OCI-LY7 (cell line): Measurements from ENCODE around the gene HERC3. TPM values are rescaled to one million over a fixed set of nuclear protein-coding genes. Genes with fewer than 3 reads are reported as not detected.

Experiments
- BruUV-seq: library from RNA; stranded (reverse); fragments of 400-500 nt; replicated peaks from 2 replicates; lab custom pipeline; 2021; lab: Mats Ljungman, UMichigan
- CTCF ChIA-PET: fragments of 300-600 bp; sonication (Branson Sonifier 250); formaldehyde crosslinking; loops from one replicate; lab custom pipeline; 2022; ENCODE audit warnings: antibody characterized with exemption; ENCODE audit not compliant: unreplicated experiment; lab: Charles Lee
- POLR2A ChIA-PET: fragments of 300-600 bp; sonication (Branson Sonifier 250); formaldehyde crosslinking; loops from one replicate; lab custom pipeline; 2022; ENCODE audit warnings: antibody characterized with exemption; lab: Charles Lee
- DNase-seq: peaks from one replicate; pipeline ENCODE4 v3.0.0-alpha.2; 2015; ENCODE audit warnings: low spot score
- H2AFZ ChIP-seq: fragments of 200-600 bp; sonication (generic), shearing (Covaris generic); 2 replicates; pipeline ENCODE4 v1.6.1; 2014; ENCODE audit warnings: mild to moderate bottlenecking, antibody characterized with exemption, low read length, moderate library complexity
- H3K27ac ChIP-seq: fragments of 200-600 bp; sonication (generic); 2 replicates; pipeline ENCODE4 v1.5.1; 2014; ENCODE audit warnings: mixed run types, low read depth, mild to moderate bottlenecking, moderate library complexity, low read length, inconsistent platforms; ENCODE audit not compliant: poor library complexity, severe bottlenecking
- H3K36me3 ChIP-seq: fragments of 200-600 bp; sonication (generic); 2 replicates; pipeline ENCODE4 v1.6.1; 2014; ENCODE audit warnings: mild to moderate bottlenecking, antibody characterized with exemption, low read length, moderate library complexity, mixed read lengths; ENCODE audit not compliant: insufficient read depth
- H3K4me1 ChIP-seq: fragments of 200-600 bp; sonication (generic); 2 replicates; pipeline ENCODE4 v1.5.1; 2014; ENCODE audit warnings: mild to moderate bottlenecking, low read length; ENCODE audit not compliant: insufficient read depth, poor library complexity, severe bottlenecking
- H3K4me2 ChIP-seq: fragments of 200-600 bp; sonication (generic); 2 replicates; pipeline ENCODE4 v1.6.1; 2014; ENCODE audit warnings: mild to moderate bottlenecking, low read length
- H3K4me3 ChIP-seq: fragments of 200-600 bp; sonication (generic); 2 replicates; pipeline ENCODE4 v1.5.1; 2014; ENCODE audit warnings: mild to moderate bottlenecking, low read depth, low read length; ENCODE audit not compliant: poor library complexity, severe bottlenecking
- H3K79me2 ChIP-seq: fragments of 200-600 bp; sonication (generic); 2 replicates; pipeline ENCODE4 v1.6.1; 2016; ENCODE audit warnings: low read depth, mild to moderate bottlenecking, low read length, moderate library complexity, mixed read lengths; ENCODE audit not compliant: insufficient read depth
- H3K9me2 ChIP-seq: fragments of 200-600 bp; sonication (generic); 2 replicates; pipeline ENCODE4 v1.6.1; 2016; ENCODE audit warnings: mild to moderate bottlenecking, low read length, mixed read lengths; ENCODE audit not compliant: insufficient read depth
- H3K9me3 ChIP-seq: fragments of 200-600 bp; sonication (generic); 2 replicates; pipeline ENCODE4 v1.6.1; 2014; ENCODE audit warnings: mild to moderate bottlenecking, mixed run types, low read length, mixed read lengths
- H4K20me1 ChIP-seq: fragments of 200-600 bp; sonication (generic); 2 replicates; pipeline ENCODE4 v1.6.1; 2014; ENCODE audit warnings: mild to moderate bottlenecking, antibody characterized with exemption, low read length, moderate library complexity, mixed read lengths; ENCODE audit not compliant: insufficient read depth
- EZH2phosphoT487 ChIP-seq: fragments of 200-600 bp; sonication (generic); IDR thresholded peaks from 2 replicates; pipeline ENCODE4 v1.6.1; 2018; ENCODE audit warnings: low read depth, borderline replicate concordance, mild to moderate bottlenecking, mixed run types, antibody characterized with exemption, low read length, moderate library complexity, mixed read lengths
- intact Hi-C: fragments of 100-400 bp; cut with micrococcal nuclease; formaldehyde crosslinking; loops from one replicate; pipeline ENCODE4 v1.10.0; 2022; ENCODE audit not compliant: unreplicated experiment
- total RNA-seq, 2 experiments: library from RNA; depleted of rRNA in 1 of 2; stranded (reverse); fragments of >200 nt in 1 of 2; shearing (Covaris generic) in 1 of 2; gene quantifications; 2 replicates each; pipeline ENCODE4 v1.2.3, GENCODE V29; 2014 to 2022
- TF ChIP-seq, protein P1 (sequence below): fragments of 200-600 bp; sonication (generic); conservative IDR thresholded peaks from 2 replicates; pipeline ENCODE4 v1.5.1; 2014; ENCODE audit warnings: mild to moderate bottlenecking, antibody characterized with exemption, low read length, moderate library complexity, mixed read lengths

Gene HERC3
- total RNA-seq, 2 experiments from 2014 or later: 9.2 to 22.9 TPM

DNA sequence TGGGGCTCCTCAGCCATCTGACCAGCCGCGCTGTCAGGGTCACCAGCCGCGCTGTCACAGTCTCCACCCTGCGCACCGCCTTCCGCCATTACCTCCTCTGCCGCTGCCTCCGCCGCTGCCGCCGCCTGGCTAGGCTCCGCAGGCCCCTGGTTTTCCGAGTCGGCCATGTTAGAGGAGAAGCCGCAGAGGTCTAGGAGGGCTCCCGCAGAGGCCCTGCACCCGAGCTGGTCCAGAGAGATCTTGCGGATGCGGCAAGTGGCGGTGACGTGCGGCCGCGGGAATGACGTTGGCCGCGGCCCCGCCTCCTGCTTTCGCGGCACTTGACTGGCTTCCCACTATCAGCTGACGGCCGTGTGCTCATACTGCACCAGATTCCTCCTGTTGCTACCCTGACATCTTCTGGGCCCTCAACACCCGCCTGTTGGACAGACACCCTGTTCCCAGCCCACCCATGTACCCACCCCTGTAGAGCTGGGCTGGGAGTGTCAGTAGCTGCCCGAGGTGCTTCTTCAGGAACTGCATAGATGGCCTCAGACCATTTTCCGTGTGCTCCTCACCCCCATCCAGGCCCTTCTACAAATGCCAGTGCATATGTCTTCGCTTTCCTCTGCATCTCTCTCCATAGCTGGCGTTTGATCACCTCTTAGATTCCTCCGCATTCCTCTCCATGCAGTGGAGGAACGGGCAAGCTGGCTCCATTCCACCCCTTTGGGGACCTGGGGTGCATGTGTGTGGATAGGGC, 105.5 kb downstream of the HERC3 start, which contains the start of gene NAP1L5:
Gene NAP1L5 (minus strand): TSS at position 242 of the 742 bp plus-strand sequence. CDS start 75 bp downstream, at position 167.
- Histone ChIP-seq H3K4me2 (peak within 1 kb of the TSS; percentile 34), H3K4me1 (no peaks in the 10 kb centered on the region), H3K79me2 (no peaks in the 10 kb centered on the region), H3K27ac (no peak within 1 kb of the TSS), H3K9me3 (no peaks in the 10 kb centered on the region), H3K9me2 (no peaks in the 10 kb centered on the region), H2AFZ (peak within 1 kb of the TSS; percentile 28; the same call in 1 of the 2 replicates), H3K4me3 (peak within 1 kb of the TSS; percentile 55), H3K36me3 (no peaks in the 10 kb centered on the region), H4K20me1 (no peaks in the 10 kb centered on the region)
- TF ChIP-seq, protein P1, sequence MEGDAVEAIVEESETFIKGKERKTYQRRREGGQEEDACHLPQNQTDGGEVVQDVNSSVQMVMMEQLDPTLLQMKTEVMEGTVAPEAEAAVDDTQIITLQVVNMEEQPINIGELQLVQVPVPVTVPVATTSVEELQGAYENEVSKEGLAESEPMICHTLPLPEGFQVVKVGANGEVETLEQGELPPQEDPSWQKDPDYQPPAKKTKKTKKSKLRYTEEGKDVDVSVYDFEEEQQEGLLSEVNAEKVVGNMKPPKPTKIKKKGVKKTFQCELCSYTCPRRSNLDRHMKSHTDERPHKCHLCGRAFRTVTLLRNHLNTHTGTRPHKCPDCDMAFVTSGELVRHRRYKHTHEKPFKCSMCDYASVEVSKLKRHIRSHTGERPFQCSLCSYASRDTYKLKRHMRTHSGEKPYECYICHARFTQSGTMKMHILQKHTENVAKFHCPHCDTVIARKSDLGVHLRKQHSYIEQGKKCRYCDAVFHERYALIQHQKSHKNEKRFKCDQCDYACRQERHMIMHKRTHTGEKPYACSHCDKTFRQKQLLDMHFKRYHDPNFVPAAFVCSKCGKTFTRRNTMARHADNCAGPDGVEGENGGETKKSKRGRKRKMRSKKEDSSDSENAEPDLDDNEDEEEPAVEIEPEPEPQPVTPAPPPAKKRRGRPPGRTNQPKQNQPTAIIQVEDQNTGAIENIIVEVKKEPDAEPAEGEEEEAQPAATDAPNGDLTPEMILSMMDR: no peak
- TF ChIP-seq EZH2phosphoT487: no peak
- intact Hi-C loops: no loop called here
- ChIA-PET CTCF (no interaction called here), POLR2A (interaction anchor here (0.6 to 1.3 kb wide), 2 partner anchors 106 to 334 kb away, joined by 3 read pairs; no protein-coding TSS in a partner anchor)
- peak; percentile 11 for DNase-seq
- no TSS peak for BruUV-seq

DNA sequence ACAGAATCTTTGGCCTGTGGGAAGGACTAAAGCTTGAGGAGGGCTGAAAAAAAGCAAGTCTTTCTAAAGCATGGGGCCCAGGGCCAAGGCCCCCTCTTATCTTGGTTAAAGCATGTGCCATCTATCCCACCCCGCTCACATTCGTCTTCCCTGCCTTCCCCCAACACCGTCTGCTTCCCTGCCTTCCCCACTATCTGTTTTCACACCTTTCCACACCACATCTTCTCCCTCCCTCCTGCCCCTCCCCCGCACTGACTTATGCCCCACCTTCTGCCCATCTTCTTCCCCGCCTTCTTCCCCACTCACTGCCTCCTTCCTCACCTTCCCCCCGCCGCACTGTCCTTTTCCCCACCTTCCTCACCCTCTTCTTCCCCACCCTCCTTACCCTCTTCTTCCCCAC, 106.2 kb downstream of the HERC3 start:
- Histone ChIP-seq H3K4me1 (no peaks in the 10 kb centered on the region), H3K9me3 (no peaks in the 10 kb centered on the region), H2AFZ (no peak overlapping the region), H3K4me3 (no peak overlapping the region), H3K4me2 (no peak overlapping the region), H4K20me1 (no peaks in the 10 kb centered on the region), H3K9me2 (no peaks in the 10 kb centered on the region), H3K79me2 (no peaks in the 10 kb centered on the region), H3K27ac (no peak overlapping the region), H3K36me3 (no peaks in the 10 kb centered on the region)
- TF ChIP-seq, protein P1: no peak
- TF ChIP-seq EZH2phosphoT487: no peak
- intact Hi-C loops: no loop called here
- POLR2A ChIA-PET: interaction anchor here (1.3 kb wide), 1 partner anchor 107 kb away, joined by 3 read pairs; no protein-coding TSS in a partner anchor
- no TSS peak for BruUV-seq
- CTCF ChIA-PET: no interaction called here
- DNase-seq: no peak

DNA sequence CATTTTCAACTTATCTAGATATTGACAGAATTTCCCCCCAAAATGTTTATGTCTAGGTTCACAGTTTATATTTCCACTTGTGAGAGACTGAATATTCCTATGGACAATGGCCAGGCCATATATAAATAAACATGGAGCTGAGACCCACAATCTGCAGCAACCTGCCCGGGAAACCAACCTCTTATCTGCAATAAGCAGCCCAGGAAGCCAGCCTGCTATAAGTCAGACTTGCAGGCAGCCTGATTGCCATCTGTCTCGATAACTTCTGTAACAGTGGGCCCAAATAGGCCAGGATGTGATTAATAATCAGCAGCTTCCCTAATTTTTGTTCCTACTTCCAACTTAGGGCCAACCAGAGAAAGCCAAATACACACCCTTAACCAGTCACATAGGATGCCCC, 110.5 kb downstream of the HERC3 start:
- BruUV-seq: no TSS peak
- H3K4me3 ChIP-seq: no peak overlapping the region
- no peaks in the 10 kb centered on the region for H4K20me1 ChIP-seq
- H3K4me1 ChIP-seq: no peaks in the 10 kb centered on the region
- POLR2A ChIA-PET: interaction anchor here (0.5 to 0.6 kb wide), 2 partner anchors 110 to 238 kb away, joined by 3 read pairs; no protein-coding TSS in a partner anchor
- no peak for TF ChIP-seq EZH2phosphoT487
- TF ChIP-seq, protein P1: no peak
- H3K79me2 ChIP-seq: no peaks in the 10 kb centered on the region
- H2AFZ ChIP-seq: no peak overlapping the region
- intact Hi-C loops: no loop called here
- no peaks in the 10 kb centered on the region for H3K9me3 ChIP-seq
- no peak overlapping the region for H3K27ac ChIP-seq
- H3K9me2 ChIP-seq: no peaks in the 10 kb centered on the region
- H3K36me3 ChIP-seq: no peaks in the 10 kb centered on the region
- CTCF ChIA-PET: no interaction called here
- no peak for DNase-seq
- no peak overlapping the region for H3K4me2 ChIP-seq
